Body of pancreas (tissue), 4 donors: ENCODE data around the gene SSC5D. TPM values are rescaled to one million over a fixed set of nuclear protein-coding genes. Genes with fewer than 3 reads are reported as not detected.

ENCODE experiments used
- ATAC-seq: fragments of 150-250 bp; one replicate; pipeline ENCODE4 v1.9.1; 2016
- DNase-seq, 4 donors: peaks; one replicate each; pipeline ENCODE4 v3.0.0-alpha.2; 2019
- H3K27ac ChIP-seq, 4 donors: fragments of 200-600 bp; sonication (generic); 1 replicate in 3 of 4; 2 replicates in 1 of 4; pipeline versions ENCODE4 v1.5.1 to v1.6.1; 2016 to 2019; ENCODE audit warnings: mild to moderate bottlenecking in 1 of 4, mixed read lengths in 1 of 4, moderate library complexity in 1 of 4
- H3K27me3 ChIP-seq, 2 donors: fragments of 200-600 bp; sonication (generic); one replicate each; pipeline ENCODE4 v1.6.0; 2016; ENCODE audit warnings: mild to moderate bottlenecking in 1 of 2
- H3K36me3 ChIP-seq, 2 donors: fragments of 200-600 bp; sonication (generic); replicated peaks in 1 of 2; 2 replicates each; pipeline ENCODE4 v1.5.1; 2016; ENCODE audit warnings: low read depth in 2 of 2; ENCODE audit not compliant: insufficient read depth in 1 of 2
- H3K4me1 ChIP-seq: fragments of 200-600 bp; sonication (generic); one replicate; pipeline ENCODE4 v1.6.0; 2016
- H3K4me3 ChIP-seq, 2 donors: fragments of 200-600 bp; sonication (generic); 1 replicate in 1 of 2; 2 replicates in 1 of 2; pipeline ENCODE4 v1.5.1; 2016 to 2019
- H3K9me3 ChIP-seq, 3 donors: fragments of 200-600 bp; sonication (generic); 1 replicate in 2 of 3; 2 replicates in 1 of 3; pipeline ENCODE4 v1.5.1; 2016
- CTCF ChIP-seq, 7 experiments: fragments of 450-650 bp in 4 of 7; fragments of 200-600 bp in 3 of 7; sonication (generic) in 3 of 7; IDR thresholded peaks; one replicate each; pipeline ENCODE4 v1.5.1; 2016 to 2019; ENCODE audit warnings: antibody characterized with exemption in 7 of 7
- POLR2A ChIP-seq, 3 donors: fragments of 450-650 bp; IDR thresholded peaks; one replicate each; pipeline ENCODE4 v1.6.1; 2016; ENCODE audit warnings: antibody characterized with exemption in 3 of 3, mild to moderate bottlenecking in 2 of 3
- WGBS, 2 donors: methylation state at CpG; one replicate each; pipeline ENCODE4 v1.1.5; 2017; 5-methylcytosine and 5-hydroxymethylcytosine counted together
- intact Hi-C: fragments of 100-400 bp; cut with DNase I; formaldehyde crosslinking; loops from one replicate; pipeline ENCODE4 v1.15.1; 2023
- total RNA-seq, 2 donors: library from RNA; depleted of rRNA; stranded (reverse); fragments of >200 nt; gene quantifications; one replicate each; pipeline ENCODE4 v1.1.0, GENCODE V29; 2016

SSC5D gene
- total RNA-seq, 2 donors from 2014 or later: 2.6 to 3.3 TPM

GRCh38 chr19:55451163-55451964 is 36.9 kb upstream of the SSC5D start:
- intact Hi-C loops: no loop called here
- Histone ChIP-seq H3K36me3 (no peaks in the 10 kb centered on the region), H3K4me3 (no peak overlapping the region), H3K4me1 (peaks cover 18% of the 10 kb centered on the region), H3K9me3 (no peaks in the 10 kb centered on the region), H3K27me3 (peaks cover 0 to 14% of the 10 kb centered on the region in 2 donors), H3K27ac (no peak overlapping the region)
- TF ChIP-seq POLR2A (IDR thresholded peaks at IDR 0.05): no peak
- TF ChIP-seq CTCF (IDR thresholded peaks at IDR 0.05): no peak
- WGBS, 2 donors: 2 to 6% methylated on average over 17 to 65 of the region's 80 CpGs
- ATAC-seq (no peak), DNase-seq (no peak)

GRCh38 chr19:55451965-55452748 is 36.1 kb upstream of the SSC5D start:
- H3K27ac ChIP-seq: no peak overlapping the region
- peaks cover 18% of the 10 kb centered on the region for H3K4me1 ChIP-seq
- peaks cover 0 to 14% of the 10 kb centered on the region in 2 donors for H3K27me3 ChIP-seq
- no peaks in the 10 kb centered on the region for H3K9me3 ChIP-seq
- H3K36me3 ChIP-seq: no peaks in the 10 kb centered on the region
- DNase-seq (no peak), ATAC-seq (no peak)
- no peak overlapping the region for H3K4me3 ChIP-seq
- WGBS, 2 donors: 6 to 20% methylated on average over 25 to 37 of the region's 57 CpGs
- intact Hi-C loops: no loop called here
- TF ChIP-seq CTCF (IDR thresholded peaks at IDR 0.05) (no peak), POLR2A (IDR thresholded peaks at IDR 0.05) (no peak)

- no peaks in the 10 kb centered on the region for H3K9me3 ChIP-seq
- intact Hi-C loops: no loop called here
- no peak overlapping the region for H3K4me3 ChIP-seq
- TF ChIP-seq CTCF (IDR thresholded peaks at IDR 0.05) (no peak), POLR2A (IDR thresholded peaks at IDR 0.05) (no peak)
- H3K4me1 ChIP-seq: peaks cover 18% of the 10 kb centered on the region
- no peak overlapping the region for H3K27ac ChIP-seq
- peaks cover 0 to 14% of the 10 kb centered on the region in 2 donors for H3K27me3 ChIP-seq
- H3K36me3 ChIP-seq: no peaks in the 10 kb centered on the region
- ATAC-seq (peak; percentile 72), DNase-seq (peak; percentile 45 to 68 (median 53))
- WGBS, 2 donors: 19 to 36% methylated on average over 6 to 29 of the region's 34 CpGs
Observed at GRCh38 chr19:55452749-55453346, 35.4 kb upstream of the SSC5D start.

GRCh38 chr19:55453511-55454260 is 34.5 kb upstream of the SSC5D start:
- no peaks in the 10 kb centered on the region for H3K36me3 ChIP-seq
- H3K4me3 ChIP-seq: no peak overlapping the region
- 92 to 94% methylated on average over 12 of the region's 12 CpGs for WGBS, 2 donors
- H3K4me1 ChIP-seq: peaks cover 18% of the 10 kb centered on the region
- TF ChIP-seq CTCF (IDR thresholded peaks at IDR 0.05): no peak
- no peak for TF ChIP-seq POLR2A (IDR thresholded peaks at IDR 0.05)
- H3K9me3 ChIP-seq: no peaks in the 10 kb centered on the region
- H3K27ac ChIP-seq: no peak overlapping the region
- H3K27me3 ChIP-seq: peaks cover 0 to 14% of the 10 kb centered on the region in 2 donors
- intact Hi-C loops: no loop called here
- DNase-seq: no peak
- ATAC-seq: no peak
